ENCODE data around the gene CPNE7. TPM values are rescaled to one million over a fixed set of nuclear protein-coding genes. Genes with fewer than 3 reads are reported as not detected.

CPNE7 gene
- total RNA-seq, 1 experiment from 2014 or later: 15.9 TPM

DNA sequence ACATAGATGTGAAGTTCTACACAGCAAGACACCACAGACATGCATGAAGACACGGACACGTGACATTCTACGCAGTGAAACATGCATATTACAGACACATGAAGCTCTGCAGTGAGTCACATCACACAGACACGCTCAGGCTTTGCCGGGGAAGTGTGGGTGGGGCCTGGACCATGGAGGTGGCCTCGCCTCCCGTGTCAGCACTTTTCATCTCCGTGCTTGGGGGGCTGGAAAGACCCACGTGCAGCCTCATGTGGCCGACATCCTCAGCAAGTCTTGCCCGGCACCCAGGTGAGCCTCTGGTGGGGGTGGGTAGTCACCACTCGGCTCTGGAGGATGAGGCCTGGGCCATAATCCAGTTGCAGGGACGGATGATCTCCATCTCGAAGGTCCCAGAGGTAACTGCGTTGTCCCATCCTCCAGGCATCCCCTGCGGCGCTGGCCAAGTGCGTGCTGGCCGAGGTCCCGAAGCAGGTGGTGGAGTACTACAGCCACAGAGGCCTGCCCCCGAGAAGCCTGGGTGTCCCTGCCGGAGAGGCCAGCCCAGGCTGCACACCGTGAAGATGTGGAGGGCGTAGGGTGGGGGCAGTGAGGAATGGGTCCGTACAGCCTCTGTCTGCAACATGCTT is 20.6 kb downstream of the CPNE7 start:
- DNase-seq (ENCODE audit: low read depth): no peak
- in situ Hi-C loops (cut with HindIII; ENCODE audit: low pct_unique_long_range_greater_than_20kb, low sequenced_read_pairs): no loop called here

DNA sequence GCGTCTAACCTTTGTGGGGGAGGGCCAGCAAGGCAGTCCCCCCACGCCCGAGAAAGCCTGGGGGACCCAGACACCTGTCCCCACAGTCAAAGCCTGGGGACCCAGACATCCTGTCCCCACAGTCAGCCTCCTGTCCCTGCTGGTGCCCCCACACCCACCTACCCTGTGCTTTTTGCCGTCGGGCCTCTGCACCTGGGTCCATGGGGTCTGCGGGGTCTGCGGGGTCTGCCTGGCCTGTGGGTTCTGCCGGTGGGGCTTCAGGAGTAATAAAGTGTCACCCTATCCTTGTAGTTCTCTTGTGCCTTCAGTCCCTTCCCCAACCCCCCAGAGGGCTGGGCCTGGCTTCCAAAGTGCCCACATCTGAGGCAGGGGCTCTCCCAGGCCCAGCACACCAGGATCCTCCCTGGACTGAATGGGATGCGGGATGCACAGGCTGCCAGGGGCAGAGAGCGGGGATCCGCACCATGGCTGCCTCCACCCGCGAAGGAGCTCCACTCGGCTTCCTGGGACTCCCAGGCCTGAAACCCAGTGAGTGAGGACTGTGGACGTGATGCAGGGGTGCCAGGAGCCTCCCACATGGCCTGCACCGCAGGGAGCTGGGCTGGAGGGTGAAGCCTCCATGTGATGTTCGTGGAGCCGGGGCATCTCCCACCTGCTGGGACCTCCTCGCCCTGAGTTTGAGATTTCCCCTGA is 21.5 kb downstream of the CPNE7 start:
- no peak for DNase-seq (ENCODE audit: low read depth)
- in situ Hi-C loops (cut with HindIII; ENCODE audit: low pct_unique_long_range_greater_than_20kb, low sequenced_read_pairs): no loop called here

GRCh38 chr16:89598199-89598598 is 22.6 kb downstream of the CPNE7 start:
- in situ Hi-C loops (cut with HindIII; ENCODE audit: low pct_unique_long_range_greater_than_20kb, low sequenced_read_pairs): no loop called here
- no peak for DNase-seq (ENCODE audit: low read depth)

DNA sequence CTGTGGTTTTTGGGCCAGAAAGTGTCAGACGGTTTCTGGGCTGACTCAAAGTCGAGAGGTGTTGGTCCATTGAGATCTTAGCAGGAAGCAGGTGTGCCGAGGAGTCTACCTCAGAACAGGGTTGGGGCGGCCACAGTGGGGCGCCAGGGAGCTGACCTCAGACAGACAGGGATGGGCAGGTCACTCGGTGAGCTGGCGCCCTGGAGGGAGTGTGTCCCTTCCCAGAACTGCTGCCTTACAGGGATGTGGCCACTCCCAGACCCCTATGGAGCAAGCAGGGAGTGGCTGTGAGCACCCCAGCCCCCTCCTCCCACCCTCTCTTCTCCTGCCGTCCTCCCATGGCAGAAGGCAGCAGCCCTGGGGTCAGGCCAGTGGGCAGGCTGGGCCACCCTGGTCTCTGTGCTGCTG is 23.9 kb downstream of the CPNE7 start:
- peak; percentile 64 for DNase-seq (ENCODE audit: low read depth)
- in situ Hi-C loops (cut with HindIII; ENCODE audit: low pct_unique_long_range_greater_than_20kb, low sequenced_read_pairs): no loop called here

GRCh38 chr16:89599902-89600301 is 24.3 kb downstream of the CPNE7 start:
- in situ Hi-C loops (cut with HindIII; ENCODE audit: low pct_unique_long_range_greater_than_20kb, low sequenced_read_pairs): no loop called here
- no peak for DNase-seq (ENCODE audit: low read depth)

DNA sequence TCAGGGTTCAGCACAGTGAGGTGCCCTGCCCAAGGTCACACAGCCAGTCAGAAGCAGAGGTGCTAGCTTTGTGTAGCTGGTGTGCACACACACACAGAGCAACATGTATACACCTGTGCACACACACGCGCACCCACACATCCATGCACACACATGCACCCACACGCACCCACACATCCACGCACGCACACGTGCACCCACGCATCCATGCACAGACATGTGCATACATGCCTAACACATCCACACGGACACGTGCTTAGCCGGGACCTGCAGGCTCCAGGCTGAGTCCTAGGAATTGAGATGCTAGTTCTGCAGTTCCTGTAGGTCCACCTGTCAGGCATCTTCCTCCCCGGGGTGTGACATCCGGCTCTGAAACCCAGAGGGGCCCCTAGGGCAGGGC is 24.9 kb downstream of the CPNE7 start:
- in situ Hi-C loops (cut with HindIII; ENCODE audit: low pct_unique_long_range_greater_than_20kb, low sequenced_read_pairs): no loop called here
- DNase-seq (ENCODE audit: low read depth): no peak

DNA sequence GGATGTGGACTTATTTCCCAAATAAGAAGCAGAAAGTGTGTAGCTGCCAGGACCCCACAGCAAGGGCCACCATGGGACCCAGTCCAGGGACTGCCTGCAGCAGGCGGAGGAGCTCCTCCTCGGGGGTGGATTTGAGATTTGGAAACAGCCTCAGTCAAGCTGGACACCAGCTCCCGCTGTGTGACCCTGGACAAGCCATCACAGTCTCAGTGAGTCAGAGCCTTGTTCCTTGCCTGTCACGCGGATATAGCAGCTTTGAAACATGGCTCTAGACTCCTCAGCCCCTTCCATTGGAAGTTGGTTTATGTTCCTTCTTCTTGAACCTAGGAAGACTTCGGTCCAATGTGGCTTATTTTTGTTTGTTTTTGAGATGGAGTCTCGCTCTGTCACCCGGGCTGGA is 25.4 kb downstream of the CPNE7 start:
- no peak for DNase-seq (ENCODE audit: low read depth)

DNA sequence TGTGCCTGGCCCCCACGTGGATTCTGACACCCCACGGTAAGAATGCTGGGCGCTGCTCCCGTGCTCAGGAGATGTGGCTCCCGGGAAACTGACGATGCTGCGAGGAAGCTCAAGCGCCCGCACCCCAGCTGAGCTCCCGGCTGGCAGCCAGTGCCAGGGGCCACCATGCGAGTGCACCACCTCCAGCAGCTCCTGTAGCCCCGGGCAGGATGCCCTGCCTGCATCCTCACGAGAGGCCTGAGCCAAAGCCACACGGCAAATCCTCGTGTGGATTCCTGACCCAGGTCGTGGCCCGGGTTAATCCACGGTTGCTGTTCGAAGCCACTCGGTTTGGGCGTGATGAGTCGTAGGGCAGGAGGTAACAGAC is 26.3 kb downstream of the CPNE7 start:
- DNase-seq (ENCODE audit: low read depth): no peak

More for the DNA sequence above, 25.4 kb downstream of the CPNE7 start:
- in situ Hi-C loops (cut with HindIII; ENCODE audit: low pct_unique_long_range_greater_than_20kb, low sequenced_read_pairs): no loop called here

DNA sequence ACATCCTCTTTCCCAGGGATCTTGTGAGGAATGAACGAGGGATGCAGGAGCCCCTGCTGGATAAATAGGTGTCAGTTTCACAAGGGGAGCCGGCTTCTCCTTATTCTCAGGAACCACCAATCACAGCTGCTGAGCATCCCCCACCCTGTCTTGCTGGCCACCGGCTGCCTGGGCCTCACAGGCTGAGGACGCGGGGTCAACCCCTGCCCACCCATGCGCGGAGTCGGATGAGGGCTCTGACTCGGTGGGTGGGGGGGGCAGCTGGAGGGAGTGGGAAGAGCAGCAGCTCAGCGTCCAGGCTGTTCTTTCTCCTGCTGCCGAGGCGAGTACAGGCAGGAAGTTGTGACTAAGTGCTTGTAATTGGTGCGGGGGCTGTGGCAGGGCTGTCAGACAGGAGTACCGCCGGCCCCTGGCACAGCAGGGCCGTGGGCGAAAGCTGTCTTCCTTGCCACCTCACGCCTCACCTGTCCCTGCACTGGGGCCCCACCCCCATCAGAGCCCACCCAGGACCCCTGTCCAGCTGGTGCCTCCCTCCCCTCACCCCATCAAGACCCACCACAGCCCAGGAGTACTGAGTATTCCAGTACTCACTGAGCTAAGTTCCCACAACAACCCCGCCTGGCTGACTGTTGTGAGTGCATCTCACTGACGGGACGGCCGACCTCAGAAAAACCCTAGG is 26.9 kb downstream of the CPNE7 start:
- DNase-seq (ENCODE audit: low read depth): peak; percentile 96
- in situ Hi-C loops (cut with HindIII; ENCODE audit: low pct_unique_long_range_greater_than_20kb, low sequenced_read_pairs): no loop called here

More for the DNA sequence above, 26.3 kb downstream of the CPNE7 start:
- in situ Hi-C loops (cut with HindIII; ENCODE audit: low pct_unique_long_range_greater_than_20kb, low sequenced_read_pairs): no loop called here

GRCh38 chr16:89602952-89603590 is 27.5 kb downstream of the CPNE7 start:
- no peak for DNase-seq (ENCODE audit: low read depth)
- in situ Hi-C loops (cut with HindIII; ENCODE audit: low pct_unique_long_range_greater_than_20kb, low sequenced_read_pairs): no loop called here

GRCh38 chr16:89604764-89605163 is 29.2 kb downstream of the CPNE7 start:
- no peak for DNase-seq (ENCODE audit: low read depth)
- in situ Hi-C loops (cut with HindIII; ENCODE audit: low pct_unique_long_range_greater_than_20kb, low sequenced_read_pairs): no loop called here

DNA sequence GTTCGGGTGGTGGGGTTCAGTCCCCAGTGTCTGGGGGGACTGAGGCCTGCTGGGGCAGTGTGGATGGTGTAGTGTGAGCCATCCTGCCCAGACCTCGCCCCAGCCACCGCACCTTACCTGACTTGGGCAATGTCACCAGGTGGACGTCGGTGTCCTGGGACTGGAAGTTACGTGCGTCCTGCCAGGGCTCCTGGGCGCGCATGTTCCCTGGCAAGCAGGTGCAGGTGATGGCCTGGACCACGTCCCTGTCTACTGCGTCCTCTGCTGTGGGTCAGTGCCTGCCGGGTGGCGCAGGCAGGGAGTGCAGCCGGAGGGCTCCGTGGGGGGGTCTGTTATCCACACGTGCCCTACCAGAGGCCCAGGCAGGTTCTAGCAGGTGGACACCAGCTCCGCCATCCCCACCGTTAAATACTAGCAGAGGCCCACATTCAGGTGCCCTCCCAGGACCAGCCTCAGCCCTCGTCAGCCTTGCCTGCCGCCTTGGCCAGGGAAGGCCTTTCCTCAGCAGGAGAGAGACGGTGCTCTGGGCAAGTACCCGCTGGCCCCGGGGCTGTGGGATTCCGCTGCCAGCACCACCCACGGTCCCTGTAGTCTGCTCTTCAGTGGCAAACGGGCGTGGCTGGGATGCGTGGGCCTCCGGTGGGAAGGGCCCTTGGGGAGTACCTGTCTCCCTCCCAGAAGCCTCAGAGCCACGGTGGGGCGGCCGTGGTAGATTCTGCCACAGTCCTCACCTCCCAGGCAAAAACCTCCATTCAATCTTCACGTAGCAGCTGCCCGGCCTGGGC is 29.8 kb downstream of the CPNE7 start:
- DNase-seq (ENCODE audit: low read depth): no peak
- in situ Hi-C loops (cut with HindIII; ENCODE audit: low pct_unique_long_range_greater_than_20kb, low sequenced_read_pairs): no loop called here

GRCh38 chr16:89606006-89606405 is 30.4 kb downstream of the CPNE7 start:
- no peak for DNase-seq (ENCODE audit: low read depth)
- in situ Hi-C loops (cut with HindIII; ENCODE audit: low pct_unique_long_range_greater_than_20kb, low sequenced_read_pairs): no loop called here

DNA sequence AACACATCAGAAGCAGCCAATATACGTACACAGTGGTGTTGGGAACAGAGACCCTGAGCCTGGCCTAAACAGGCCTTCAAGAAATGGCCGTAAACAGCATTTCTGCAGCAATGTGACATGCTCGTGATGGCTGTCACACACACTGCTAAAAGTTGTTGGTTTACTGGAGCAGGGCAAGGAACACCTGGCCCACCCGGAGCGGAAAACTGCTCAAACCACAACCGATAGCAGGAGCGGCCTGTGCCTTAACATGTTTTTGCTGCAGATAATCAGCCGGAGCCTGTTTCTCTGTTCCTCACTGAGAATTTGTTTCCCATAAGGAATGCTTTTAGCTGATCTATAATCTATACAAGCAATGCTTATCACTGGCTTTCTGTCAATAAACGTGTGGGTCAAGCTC is 31.9 kb downstream of the CPNE7 start:
- in situ Hi-C loops (cut with HindIII; ENCODE audit: low pct_unique_long_range_greater_than_20kb, low sequenced_read_pairs): no loop called here
- DNase-seq (ENCODE audit: low read depth): no peak

DNA sequence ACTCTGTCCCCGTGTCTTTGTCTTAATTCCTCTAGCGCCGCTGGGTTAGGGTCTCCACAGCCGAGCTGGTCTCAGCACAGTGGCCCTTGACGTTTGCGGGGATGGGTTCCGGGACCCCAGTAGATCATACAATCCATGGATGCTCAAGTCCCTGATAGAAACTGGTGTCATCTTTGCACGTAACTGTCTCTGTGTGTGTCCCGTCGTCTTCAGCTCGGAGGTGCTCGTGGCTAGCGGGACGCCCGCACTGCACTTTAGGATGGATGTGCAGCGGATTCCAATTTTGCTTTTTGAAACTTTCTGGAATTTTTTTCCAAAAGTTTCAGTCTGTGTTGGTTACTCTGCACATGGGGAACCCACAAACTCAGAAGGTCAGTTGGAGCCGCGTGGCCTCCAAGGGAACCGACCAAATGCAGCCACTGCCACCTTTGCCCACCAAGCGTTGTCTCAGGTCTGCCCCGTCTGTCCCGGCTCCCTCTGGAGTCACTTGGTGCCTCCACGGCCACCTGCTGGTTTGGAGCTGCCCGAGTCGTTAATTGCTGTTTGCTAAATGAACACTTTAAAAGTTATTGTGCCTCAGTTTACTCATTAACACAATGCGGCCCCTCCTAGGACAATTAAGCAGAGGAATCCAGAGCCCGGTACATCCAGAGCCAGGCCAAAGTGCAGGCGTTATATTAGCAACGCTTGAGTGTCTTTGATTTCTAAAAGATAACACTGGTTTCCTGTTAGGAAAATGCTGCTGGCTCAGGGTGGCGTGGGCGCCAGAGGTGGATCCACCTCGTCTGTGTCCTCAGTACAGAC is 32.6 kb downstream of the CPNE7 start:
- in situ Hi-C loops (cut with HindIII; ENCODE audit: low pct_unique_long_range_greater_than_20kb, low sequenced_read_pairs): no loop called here
- DNase-seq (ENCODE audit: low read depth): no peak

- in situ Hi-C loops (cut with HindIII; ENCODE audit: low pct_unique_long_range_greater_than_20kb, low sequenced_read_pairs): no loop called here
- no peak for DNase-seq (ENCODE audit: low read depth)
These were observed 34.5 kb downstream of the CPNE7 start for GRCh38 chr16:89610108-89610453.

DNA sequence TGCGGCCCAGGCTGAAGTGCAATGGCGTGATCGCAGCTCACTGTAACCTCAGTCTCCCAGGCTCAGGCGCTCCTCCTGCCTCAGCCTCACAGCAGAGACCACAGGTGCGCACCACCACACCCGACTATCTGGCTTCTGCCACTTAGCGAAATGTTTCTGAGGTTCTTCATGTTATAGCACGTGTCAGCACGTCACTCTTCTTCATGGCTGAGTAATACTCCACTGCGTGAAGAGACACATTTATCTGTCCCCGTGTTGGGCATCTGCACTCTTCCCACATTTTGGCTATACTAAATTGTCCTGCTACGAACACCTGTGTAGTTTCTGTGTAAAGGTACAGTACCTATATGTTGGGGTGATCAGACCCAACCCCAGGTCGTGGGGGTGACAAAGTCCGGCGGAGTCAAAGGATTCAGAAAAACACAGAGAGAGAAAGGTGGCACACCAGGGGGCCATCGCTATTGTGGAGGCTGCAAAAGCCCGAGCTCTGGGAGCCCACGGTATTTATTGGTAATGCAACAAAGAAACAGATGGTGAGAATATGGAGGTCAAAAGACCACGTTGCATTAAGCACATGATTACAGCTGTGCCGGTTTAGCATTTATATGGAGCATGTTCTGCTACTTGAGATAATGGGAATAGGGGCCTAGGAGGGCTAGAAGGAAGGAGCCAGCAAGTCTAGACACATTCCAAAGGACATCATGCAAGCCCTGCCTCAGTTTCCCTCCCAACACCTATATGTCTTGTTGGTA is 37.0 kb downstream of the CPNE7 start:
- in situ Hi-C loops (cut with HindIII; ENCODE audit: low pct_unique_long_range_greater_than_20kb, low sequenced_read_pairs): no loop called here
- no peak for DNase-seq (ENCODE audit: low read depth)
